IPS DF 4.7 (cell line): Measurements from ENCODE around the gene CMTM8.
"Not testable (repeated sequence)": the region's sequence is repeated elsewhere in the genome, so short reads cannot be mapped to it uniquely, and the experiment has no call there.

Experiments used
- DNase-seq: peaks from one replicate; pipeline ENCODE4 v3.0.0-alpha.2; 2013; ENCODE audit warnings: low spot score; ENCODE audit errors: extremely low read depth

CMTM8 gene

GRCh38 chr3:32374788-32375595 lies 136.5 kb downstream of the CMTM8 start:
- peak; percentile 87 for DNase-seq

DNA sequence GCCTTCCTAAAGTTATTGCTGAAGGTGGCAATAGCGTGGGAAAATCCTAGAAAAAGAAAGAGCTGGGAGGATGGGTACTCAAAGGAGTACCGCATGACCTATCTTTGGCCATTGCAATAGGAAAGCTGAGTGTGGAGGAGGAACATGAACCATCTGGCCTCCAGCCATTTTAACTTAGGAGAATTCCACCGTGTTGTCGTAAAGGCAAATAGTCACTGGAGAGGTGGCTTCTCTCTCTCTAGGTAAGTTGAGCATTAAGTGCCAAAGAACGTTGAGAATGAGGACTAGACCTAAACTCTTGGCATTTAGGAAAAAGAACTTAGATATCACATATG lies 137.1 kb downstream of the CMTM8 start:
- no peak for DNase-seq

DNA sequence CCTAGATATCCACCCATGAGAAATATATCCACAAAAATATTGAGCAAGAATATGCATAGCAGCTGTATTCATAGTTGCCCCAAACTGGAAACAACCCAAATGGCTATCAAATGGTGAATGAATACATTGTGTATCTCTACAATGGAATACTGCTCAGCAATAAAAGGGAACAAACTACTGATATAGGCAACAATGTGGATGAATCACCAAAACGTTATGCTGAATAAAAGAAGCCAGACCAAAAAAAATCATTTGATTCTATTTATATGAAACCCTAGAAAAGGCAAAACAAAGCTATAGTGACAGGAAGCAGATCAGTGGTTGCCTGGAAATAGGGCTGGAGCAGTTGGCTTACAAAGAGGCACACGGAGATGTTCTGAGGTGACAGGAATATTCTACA lies 137.6 kb downstream of the CMTM8 start:
- DNase-seq: no peak

DNA sequence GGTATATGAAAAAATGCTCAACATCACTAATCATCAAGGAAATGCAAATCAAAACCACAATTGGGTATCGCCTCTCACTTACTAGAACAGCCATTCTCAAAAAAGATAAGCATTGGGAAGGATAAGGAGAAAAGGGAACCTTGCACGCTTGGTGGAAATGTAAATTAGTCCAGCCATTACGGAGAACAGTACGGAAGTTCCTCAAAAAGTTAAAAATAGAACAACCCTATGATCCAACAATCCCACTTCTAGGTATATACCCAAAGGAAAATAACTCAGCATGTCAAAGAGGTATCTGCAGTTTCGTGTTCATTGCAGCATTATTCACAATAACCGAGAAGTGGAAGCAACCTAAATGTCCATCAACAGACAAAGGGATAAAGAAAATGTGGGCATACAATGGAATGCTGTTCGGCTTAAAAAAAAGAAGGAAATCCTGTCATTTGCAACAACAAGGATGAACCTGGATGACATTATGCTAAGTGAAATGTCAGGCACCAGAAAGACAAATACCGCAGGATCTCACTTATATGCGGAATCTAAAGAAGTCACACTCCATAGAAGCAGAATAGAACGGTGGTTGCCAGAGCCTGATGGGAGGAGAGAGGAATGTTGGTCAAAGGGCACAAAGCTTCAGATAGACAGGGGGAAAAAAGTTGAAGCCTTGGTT lies 141.5 kb downstream of the CMTM8 start:
- no peak for DNase-seq

GRCh38 chr3:32381922-32382321 lies 143.4 kb downstream of the CMTM8 start:
- no peak for DNase-seq

DNA sequence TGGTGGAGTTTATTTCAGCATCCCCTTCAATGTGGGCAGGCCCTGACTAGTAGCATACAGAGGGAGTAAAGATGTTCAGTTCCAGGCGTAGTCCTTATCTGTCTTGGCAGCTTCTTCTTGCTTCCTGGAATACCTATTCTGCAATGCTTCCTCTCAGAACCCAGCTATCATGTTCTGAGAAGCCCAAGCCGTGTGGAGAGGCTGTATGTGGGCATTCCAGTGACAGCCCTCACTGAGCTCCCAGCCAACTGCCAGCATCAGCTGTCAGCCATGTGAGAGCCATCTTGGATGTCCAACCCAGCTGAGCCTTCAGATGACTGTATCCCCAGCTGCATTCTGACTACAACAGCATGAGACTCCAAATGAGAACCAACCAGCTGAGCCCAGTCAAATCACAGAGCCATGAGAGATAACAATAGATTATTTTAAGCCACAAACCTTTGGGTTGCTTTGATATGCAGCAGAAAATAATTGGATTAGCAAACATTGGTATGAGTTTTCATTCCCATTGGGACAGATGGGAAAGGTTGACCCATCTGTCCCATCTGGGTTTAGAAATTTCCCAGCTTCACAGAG lies 144.7 kb downstream of the CMTM8 start:
- no peak for DNase-seq

DNA sequence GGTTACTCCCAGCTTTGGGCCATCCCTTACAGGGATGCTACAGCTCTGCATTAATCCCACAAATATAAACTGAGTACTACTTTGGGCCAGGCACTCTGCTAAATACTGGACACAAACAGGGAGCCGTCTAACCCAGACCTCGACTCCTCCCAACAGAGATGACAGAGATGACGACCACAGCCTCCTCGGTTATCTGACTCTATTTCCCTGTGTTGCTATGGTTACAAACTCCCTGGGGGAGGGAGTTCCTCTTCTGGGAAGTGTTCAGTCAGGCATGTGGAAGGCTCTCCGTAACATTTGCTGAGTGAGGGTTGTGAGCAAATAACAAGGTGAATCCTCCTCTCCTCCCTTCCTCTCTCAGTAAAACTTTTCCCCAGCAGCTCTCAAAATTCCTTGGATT lies 146.5 kb downstream of the CMTM8 start:
- no peak for DNase-seq

GRCh38 chr3:32387512-32387911 lies 149.0 kb downstream of the CMTM8 start:
- no peak for DNase-seq

DNA sequence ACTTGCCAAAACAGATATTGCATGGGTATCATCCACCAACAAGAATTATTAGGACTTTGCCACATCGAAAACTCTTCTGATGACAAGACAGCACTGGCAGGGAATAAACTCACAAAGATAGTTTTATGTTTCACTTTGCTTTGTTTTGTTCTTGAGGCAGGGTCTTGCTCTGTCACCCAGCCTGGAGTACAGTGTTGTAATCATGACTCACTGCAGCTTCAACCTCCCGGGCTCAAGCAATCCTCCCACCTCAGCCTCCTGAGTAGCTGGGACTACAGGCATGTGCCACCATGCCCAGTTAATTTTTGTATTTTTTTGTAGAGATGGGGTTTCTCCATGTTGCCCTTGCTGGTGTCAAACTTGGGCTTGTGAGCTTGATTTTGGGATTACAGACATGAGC lies 151.1 kb downstream of the CMTM8 start:
- not testable (repeated sequence) for DNase-seq

DNA sequence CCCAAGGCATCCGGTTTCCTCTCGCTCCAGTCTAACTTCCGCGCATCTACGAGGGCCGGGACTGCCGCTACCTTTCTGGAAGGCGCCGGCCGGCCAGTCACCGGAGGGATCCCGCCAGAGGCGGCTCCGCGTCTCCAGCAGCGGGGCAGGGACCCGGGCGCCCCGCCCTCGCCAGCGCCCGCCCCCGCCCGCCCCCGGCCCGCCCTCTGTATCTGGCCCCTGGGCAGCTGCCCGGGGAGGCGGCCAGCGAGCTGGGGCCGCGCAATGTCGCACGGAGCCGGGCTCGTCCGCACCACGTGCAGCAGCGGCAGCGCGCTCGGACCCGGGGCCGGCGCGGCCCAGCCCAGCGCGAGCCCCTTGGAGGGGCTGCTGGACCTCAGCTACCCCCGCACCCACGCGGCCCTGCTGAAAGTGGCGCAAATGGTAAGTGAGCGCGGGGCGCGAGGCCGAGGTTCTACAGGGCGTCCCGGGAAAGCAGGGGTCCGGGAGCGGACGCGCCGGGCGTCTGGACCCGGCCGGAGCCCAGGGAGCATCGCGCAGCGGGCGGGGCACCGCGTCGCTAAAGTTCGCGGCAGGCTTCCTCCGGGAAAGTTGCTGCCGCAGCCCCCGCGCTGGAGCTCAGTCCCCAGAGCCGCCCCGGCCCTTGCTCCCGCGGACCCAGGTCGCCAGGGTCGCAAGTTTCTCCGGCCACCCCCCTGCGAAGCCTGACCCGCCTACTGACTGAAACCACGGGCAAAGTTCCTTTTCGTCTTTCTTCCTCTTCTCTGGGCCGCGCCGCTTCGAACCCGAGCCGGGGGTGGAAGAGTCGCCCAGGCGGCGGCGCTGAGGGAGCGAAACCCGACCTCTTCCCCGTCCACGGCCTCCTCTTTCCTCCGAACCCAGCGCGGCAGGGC lies 153.4 kb downstream of the CMTM8 start, which contains the start of gene CMTM7:
CMTM7 (plus strand) TSS at position 211 of the 893 bp plus-strand sequence; CDS start at position 265, 54 bp downstream.
- no peak for DNase-seq

- no peak for DNase-seq
Measured at GRCh38 chr3:32392536-32393302, 154.2 kb downstream of the CMTM8 start.

DNA sequence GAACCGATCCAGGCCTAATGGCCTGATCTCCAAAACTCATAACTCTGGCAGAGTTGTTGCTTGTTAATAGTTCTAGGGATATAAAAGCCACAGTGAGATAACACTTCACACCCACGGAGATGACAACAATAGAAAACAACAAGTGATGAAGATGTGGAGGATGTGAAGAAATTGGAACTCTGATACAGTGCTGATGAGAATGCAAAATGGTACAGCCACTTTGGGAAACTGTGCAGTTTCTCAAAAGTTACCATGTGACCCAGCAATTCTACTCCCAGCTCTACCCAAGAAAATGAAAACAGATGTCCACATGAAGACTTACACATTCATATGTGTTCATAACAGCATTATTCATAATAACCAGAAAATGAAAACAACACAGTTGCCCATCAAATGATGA lies 157.0 kb downstream of the CMTM8 start:
- no peak for DNase-seq

- DNase-seq: no peak
Measured at GRCh38 chr3:32397941-32398340, 159.5 kb downstream of the CMTM8 start.

DNA sequence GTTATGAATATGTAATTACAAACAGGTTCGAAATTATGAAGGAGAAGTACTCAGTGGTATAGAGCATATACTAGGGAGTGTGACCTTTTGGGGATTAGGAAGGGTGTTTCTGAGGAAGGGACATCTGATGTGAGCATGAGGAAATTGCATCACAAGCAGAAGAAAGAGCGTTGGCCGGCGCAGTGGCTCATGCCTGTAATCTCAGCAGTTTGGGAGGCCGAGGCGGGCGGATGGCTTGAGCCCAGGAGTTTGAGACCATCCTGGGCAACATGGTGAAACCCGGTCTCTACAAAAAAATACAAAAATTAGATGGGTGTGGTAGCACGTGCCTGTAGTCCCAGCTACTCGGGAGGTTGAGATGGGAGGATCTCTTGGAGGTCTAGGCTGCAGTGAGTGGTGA lies 160.1 kb downstream of the CMTM8 start:
- no peak for DNase-seq

GRCh38 chr3:32399030-32399620 lies 160.6 kb downstream of the CMTM8 start:
- no peak for DNase-seq

GRCh38 chr3:32401126-32401525 lies 162.6 kb downstream of the CMTM8 start:
- no peak for DNase-seq

DNA sequence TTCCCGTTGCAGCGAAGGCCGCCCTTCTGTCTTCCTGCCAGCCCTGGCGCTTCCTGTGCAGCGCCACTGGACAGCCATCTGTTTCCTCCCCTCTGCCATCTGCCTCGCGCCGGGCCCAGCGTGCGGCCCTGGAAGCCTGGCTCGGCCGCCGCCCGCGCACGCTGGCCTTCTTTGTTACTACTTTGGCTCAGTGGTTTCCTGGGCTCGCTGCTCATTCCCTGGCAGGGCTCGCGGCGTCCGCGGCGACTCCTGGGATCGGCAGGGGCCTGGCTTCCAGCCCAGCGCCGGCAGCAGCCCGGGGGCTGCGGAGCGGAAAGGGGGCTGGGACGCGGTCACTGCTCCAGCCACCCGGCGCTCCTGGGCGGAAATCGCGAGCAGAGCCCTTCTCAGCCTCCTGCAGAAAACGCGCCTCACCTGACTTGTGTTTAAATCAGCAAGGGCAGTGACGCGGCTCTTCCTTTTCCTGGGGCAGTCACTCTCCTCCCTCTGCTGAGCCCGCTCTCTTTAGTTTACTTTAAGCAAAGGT lies 163.1 kb downstream of the CMTM8 start:
- no peak for DNase-seq

- DNase-seq: no peak
Measured at GRCh38 chr3:32403663-32404062, 165.2 kb downstream of the CMTM8 start.

DNA sequence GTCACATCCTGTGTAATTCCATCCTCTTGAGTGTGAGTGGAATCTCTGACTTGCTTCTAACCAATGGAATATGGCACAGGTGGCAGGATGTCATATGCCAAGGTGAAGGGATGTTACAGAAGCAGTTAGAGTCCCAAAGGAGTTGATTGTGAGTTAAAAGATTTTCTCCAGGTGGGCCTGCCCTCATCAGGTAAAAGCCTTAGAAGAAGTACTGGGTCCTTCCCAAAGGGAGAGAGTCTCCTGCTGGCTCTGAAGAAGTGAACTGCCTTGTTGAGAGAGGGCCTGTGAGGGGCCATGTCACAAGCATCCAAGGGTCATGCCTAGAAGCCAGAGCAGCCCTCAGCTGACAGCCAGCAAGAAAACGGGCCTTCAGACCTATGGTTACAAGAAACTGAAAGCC lies 166.2 kb downstream of the CMTM8 start:
- DNase-seq: no peak

- no peak for DNase-seq
Measured at GRCh38 chr3:32405155-32405554, 166.7 kb downstream of the CMTM8 start.
